ENCODE data around the gene IFFO2.
A peak's percentile ranks its signal among the peaks of the same experiment; 100 is the strongest.

The IFFO2 gene

DNA sequence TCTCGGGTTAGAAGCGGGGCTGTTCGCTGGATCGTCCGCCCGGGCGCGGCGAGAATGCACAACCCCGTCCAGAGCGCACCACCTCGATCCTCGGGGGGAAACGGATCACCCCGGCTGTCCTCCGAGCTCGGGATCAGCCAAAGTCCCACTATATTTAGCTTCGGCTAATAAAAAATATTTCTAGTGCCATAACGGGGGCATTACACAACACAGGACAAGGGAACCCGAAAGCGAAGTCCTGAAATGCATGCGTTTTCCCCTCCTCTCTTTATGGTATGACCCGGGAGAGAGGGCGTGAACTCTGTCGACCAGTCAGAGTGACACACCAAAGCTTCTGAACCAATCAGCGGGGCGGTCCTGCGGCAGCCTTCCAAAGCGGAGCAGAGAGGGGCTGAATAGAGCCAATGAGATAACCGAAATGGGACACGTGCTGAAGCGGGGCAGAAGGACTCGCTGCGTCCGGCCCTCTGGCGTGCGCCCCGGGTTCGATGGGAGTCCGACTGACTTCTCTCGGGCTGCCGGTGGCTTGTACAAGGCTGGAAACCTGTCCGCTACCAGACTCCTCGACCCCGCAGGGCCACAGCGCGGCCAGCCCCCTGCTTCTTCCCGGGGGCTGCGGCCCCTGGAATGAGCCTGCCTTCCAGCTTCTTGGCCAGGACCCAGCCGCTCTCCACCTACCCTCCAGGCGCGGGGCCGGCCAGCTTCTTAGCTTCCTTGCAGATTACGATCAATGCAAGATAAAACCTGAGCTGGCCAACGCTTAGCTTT is 53.8 kb downstream of the IFFO2 start, which contains the start of gene ALDH4A1:
Gene ALDH4A1 (minus strand): TSS at position 33 of the 768 bp plus-strand sequence. CDS start 32 bp downstream, at position 1.
- peak within 1 kb of the TSS; percentile 81 for H3K4me3 ChIP-seq (ENCODE audit: low read depth, low read length)
- H3K27ac ChIP-seq: peak within 1 kb of the TSS; percentile 90
- no peak for TF ChIP-seq CTCF (IDR thresholded peaks at IDR 0.05; ENCODE audit: low read depth, low read length, missing control alignments)
- H3K36me3 ChIP-seq (replicated peaks): peaks cover 1% of the 10 kb centered on the region
- in situ Hi-C loops (cut with HindIII; ENCODE audit: low pct_ligation_motif_present, low sequenced_read_pairs): loop anchor here (10.0 kb wide), 1 partner anchor 182 kb away; no protein-coding TSS in a partner anchor
- DNase-seq: peak; percentile 99
- no peaks in the 10 kb centered on the region for H3K27me3 ChIP-seq (replicated peaks)

DNA sequence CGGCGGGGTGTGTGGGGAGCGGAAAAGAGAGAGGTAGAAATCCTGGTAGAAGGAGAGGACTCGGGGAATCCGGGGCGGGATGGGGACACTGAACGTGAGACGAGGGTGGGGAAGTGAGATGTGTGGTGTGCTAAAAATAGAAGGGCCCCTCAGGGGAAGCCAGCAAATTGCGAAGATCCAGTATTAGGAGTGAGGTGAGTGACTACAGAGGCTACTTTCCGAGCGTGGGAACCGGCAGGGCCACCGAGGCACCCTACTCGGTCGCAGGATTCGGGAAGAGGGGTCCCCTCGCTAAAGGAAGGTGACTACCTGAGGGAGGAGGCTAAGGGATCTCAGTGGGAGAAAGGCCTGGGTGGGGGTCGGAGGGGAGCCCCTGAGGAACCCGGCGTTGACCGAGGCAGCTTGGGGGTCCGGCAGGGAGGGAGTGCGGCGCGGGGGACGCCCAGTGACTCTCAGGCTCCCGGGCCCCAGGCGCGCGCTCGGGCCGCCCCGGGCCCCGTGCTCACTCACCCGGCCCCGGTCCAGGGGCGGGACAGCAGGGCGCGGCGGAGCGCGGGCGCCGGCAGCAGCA is 54.4 kb downstream of the IFFO2 start:
- TF ChIP-seq CTCF (IDR thresholded peaks at IDR 0.05; ENCODE audit: low read depth, low read length, missing control alignments): no peak
- no peaks in the 10 kb centered on the region for H3K27me3 ChIP-seq (replicated peaks)
- in situ Hi-C loops (cut with HindIII; ENCODE audit: low pct_ligation_motif_present, low sequenced_read_pairs): loop anchor here (10.0 kb wide), 1 partner anchor 183 kb away; no protein-coding TSS in a partner anchor
- no peaks in the 10 kb centered on the region for H3K36me3 ChIP-seq (replicated peaks)
- no peak for DNase-seq
- H3K4me3 ChIP-seq (ENCODE audit: low read depth, low read length): peak overlapping the region; percentile 81
- peak overlapping the region; percentile 90 for H3K27ac ChIP-seq

GRCh38 chr1:18901147-18901951 is 55.1 kb downstream of the IFFO2 start:
- Histone ChIP-seq H3K36me3 (replicated peaks) (no peaks in the 10 kb centered on the region), H3K27ac (no peak overlapping the region), H3K4me3 (ENCODE audit: low read depth, low read length) (peak overlapping the region; percentile 81), H3K27me3 (replicated peaks) (no peaks in the 10 kb centered on the region)
- in situ Hi-C loops (cut with HindIII; ENCODE audit: low pct_ligation_motif_present, low sequenced_read_pairs): loop anchor here (10.0 kb wide), 1 partner anchor 183 kb away; no protein-coding TSS in a partner anchor
- no peak for DNase-seq
- TF ChIP-seq CTCF (IDR thresholded peaks at IDR 0.05; ENCODE audit: low read depth, low read length, missing control alignments): no peak

GRCh38 chr1:18900303-18900841 is 56.1 kb downstream of the IFFO2 start:
- DNase-seq: no peak
- H3K36me3 ChIP-seq (replicated peaks): no peaks in the 10 kb centered on the region
- H3K27ac ChIP-seq: no peak overlapping the region
- in situ Hi-C loops (cut with HindIII; ENCODE audit: low pct_ligation_motif_present, low sequenced_read_pairs): loop anchor here (10.0 kb wide), 1 partner anchor 184 kb away; no protein-coding TSS in a partner anchor
- no peak overlapping the region for H3K4me3 ChIP-seq (ENCODE audit: low read depth, low read length)
- no peaks in the 10 kb centered on the region for H3K27me3 ChIP-seq (replicated peaks)
- TF ChIP-seq CTCF (IDR thresholded peaks at IDR 0.05; ENCODE audit: low read depth, low read length, missing control alignments): no peak

GRCh38 chr1:18899363-18900049 is 57.0 kb downstream of the IFFO2 start:
- Histone ChIP-seq H3K36me3 (replicated peaks) (no peaks in the 10 kb centered on the region), H3K27me3 (replicated peaks) (no peaks in the 10 kb centered on the region), H3K27ac (no peak overlapping the region), H3K4me3 (ENCODE audit: low read depth, low read length) (no peak overlapping the region)
- DNase-seq: no peak
- in situ Hi-C loops (cut with HindIII; ENCODE audit: low pct_ligation_motif_present, low sequenced_read_pairs): loop anchor here (10.0 kb wide), 1 partner anchor 185 kb away; no protein-coding TSS in a partner anchor
- TF ChIP-seq CTCF (IDR thresholded peaks at IDR 0.05; ENCODE audit: low read depth, low read length, missing control alignments): no peak
